Parathyroid adenoma (tissue), 2 donors: ENCODE data around the gene PLCB1.

Experiments
- H2AFZ ChIP-seq: fragments of 300-600 bp; sonication (generic); one replicate; pipeline ENCODE4 v1.7.0; 2017; ENCODE audit warnings: antibody characterized with exemption, mild to moderate bottlenecking
- H3K27ac ChIP-seq: fragments of 300-600 bp; sonication (generic); one replicate; pipeline ENCODE4 v1.7.0; 2017
- H3K27me3 ChIP-seq: fragments of 300-600 bp; sonication (generic); one replicate; pipeline ENCODE4 v1.7.0; 2017; ENCODE audit warnings: low read length; ENCODE audit not compliant: control insufficient read depth, insufficient read depth
- H3K36me3 ChIP-seq: fragments of 300-600 bp; sonication (generic); one replicate; pipeline ENCODE4 v1.7.0; 2017; ENCODE audit warnings: low read length; ENCODE audit not compliant: control insufficient read depth, insufficient read depth
- H3K4me1 ChIP-seq: fragments of 300-600 bp; sonication (generic); one replicate; pipeline ENCODE4 v1.7.0; 2017; ENCODE audit warnings: control low read depth
- H3K4me2 ChIP-seq: fragments of 300-600 bp; sonication (generic); one replicate; pipeline ENCODE4 v1.7.0; 2017; ENCODE audit warnings: low read length
- H3K4me3 ChIP-seq: fragments of 300-600 bp; sonication (generic); one replicate; pipeline ENCODE4 v1.7.0; 2017; ENCODE audit warnings: low read depth, low read length
- H3K79me2 ChIP-seq: fragments of 300-600 bp; sonication (generic); one replicate; pipeline ENCODE4 v1.7.0; 2017; ENCODE audit warnings: control low read depth
- H3K9ac ChIP-seq: fragments of 300-600 bp; sonication (generic); one replicate; pipeline ENCODE4 v1.7.0; 2017; ENCODE audit warnings: mild to moderate bottlenecking
- H3K9me3 ChIP-seq: fragments of 300-600 bp; sonication (generic); one replicate; pipeline ENCODE4 v1.7.0; 2017; ENCODE audit warnings: low read length; ENCODE audit not compliant: control insufficient read depth
- CTCF ChIP-seq: fragments of 300-600 bp; sonication (generic); IDR thresholded peaks from one replicate; pipeline ENCODE4 v1.7.0; 2017; ENCODE audit warnings: antibody characterized with exemption, mild to moderate bottlenecking
- donor health status: primary hyperparathyroidism.

PLCB1 gene

GRCh38 chr20:8166730-8167129 is 34.7 kb downstream of the PLCB1 start:
- TF ChIP-seq CTCF, result no peak
- H3K79me2 ChIP-seq, result peaks cover 31% of the 10 kb centered on the region
- H3K9ac ChIP-seq, result no peak overlapping the region
- H3K4me3 ChIP-seq, result no peak overlapping the region
- H3K27me3 ChIP-seq, result no peaks in the 10 kb centered on the region
- H3K4me1 ChIP-seq, result peaks cover 28% of the 10 kb centered on the region
- no peak overlapping the region for H2AFZ ChIP-seq
- no peaks in the 10 kb centered on the region for H3K9me3 ChIP-seq
- H3K4me2 ChIP-seq, result no peak overlapping the region
- H3K36me3 ChIP-seq, result no peaks in the 10 kb centered on the region
- no peak overlapping the region for H3K27ac ChIP-seq

- H3K9ac ChIP-seq, result no peak overlapping the region
- H3K36me3 ChIP-seq, result no peaks in the 10 kb centered on the region
- no peaks in the 10 kb centered on the region for H3K27me3 ChIP-seq
- H3K4me2 ChIP-seq, result no peak overlapping the region
- no peak overlapping the region for H2AFZ ChIP-seq
- no peak overlapping the region for H3K4me3 ChIP-seq
- H3K27ac ChIP-seq, result peak overlapping the region; percentile 7
- peaks cover 28% of the 10 kb centered on the region for H3K4me1 ChIP-seq
- peaks cover 32% of the 10 kb centered on the region for H3K79me2 ChIP-seq
- no peak for TF ChIP-seq CTCF
- no peaks in the 10 kb centered on the region for H3K9me3 ChIP-seq
These were observed 36.8 kb downstream of the PLCB1 start for GRCh38 chr20:8168785-8169288.

- no peak for TF ChIP-seq CTCF
- Histone ChIP-seq H3K9ac (no peak overlapping the region), H3K4me1 (peaks cover 28% of the 10 kb centered on the region), H3K27ac (no peak overlapping the region), H3K36me3 (no peaks in the 10 kb centered on the region), H2AFZ (no peak overlapping the region), H3K27me3 (no peaks in the 10 kb centered on the region), H3K9me3 (no peaks in the 10 kb centered on the region), H3K79me2 (peaks cover 28% of the 10 kb centered on the region), H3K4me2 (no peak overlapping the region), H3K4me3 (no peak overlapping the region)
These were observed 38.9 kb downstream of the PLCB1 start for GRCh38 chr20:8170921-8171320.

GRCh38 chr20:8172191-8172590 is 40.1 kb downstream of the PLCB1 start:
- TF ChIP-seq CTCF, result no peak
- no peak overlapping the region for H3K4me3 ChIP-seq
- no peak overlapping the region for H3K9ac ChIP-seq
- peaks cover 26% of the 10 kb centered on the region for H3K4me1 ChIP-seq
- H3K79me2 ChIP-seq, result peaks cover 29% of the 10 kb centered on the region
- H3K4me2 ChIP-seq, result no peak overlapping the region
- H3K27me3 ChIP-seq, result no peaks in the 10 kb centered on the region
- no peak overlapping the region for H3K27ac ChIP-seq
- no peaks in the 10 kb centered on the region for H3K36me3 ChIP-seq
- H2AFZ ChIP-seq, result no peak overlapping the region
- H3K9me3 ChIP-seq, result no peaks in the 10 kb centered on the region
